NCI-H2107 (cell line): Measurements from ENCODE around the gene RPP30.

Experiments
- DNase-seq: peaks from one replicate; lab custom pipeline; 2025; lab: John Stamatoyannopoulos, UW

Gene RPP30

DNA sequence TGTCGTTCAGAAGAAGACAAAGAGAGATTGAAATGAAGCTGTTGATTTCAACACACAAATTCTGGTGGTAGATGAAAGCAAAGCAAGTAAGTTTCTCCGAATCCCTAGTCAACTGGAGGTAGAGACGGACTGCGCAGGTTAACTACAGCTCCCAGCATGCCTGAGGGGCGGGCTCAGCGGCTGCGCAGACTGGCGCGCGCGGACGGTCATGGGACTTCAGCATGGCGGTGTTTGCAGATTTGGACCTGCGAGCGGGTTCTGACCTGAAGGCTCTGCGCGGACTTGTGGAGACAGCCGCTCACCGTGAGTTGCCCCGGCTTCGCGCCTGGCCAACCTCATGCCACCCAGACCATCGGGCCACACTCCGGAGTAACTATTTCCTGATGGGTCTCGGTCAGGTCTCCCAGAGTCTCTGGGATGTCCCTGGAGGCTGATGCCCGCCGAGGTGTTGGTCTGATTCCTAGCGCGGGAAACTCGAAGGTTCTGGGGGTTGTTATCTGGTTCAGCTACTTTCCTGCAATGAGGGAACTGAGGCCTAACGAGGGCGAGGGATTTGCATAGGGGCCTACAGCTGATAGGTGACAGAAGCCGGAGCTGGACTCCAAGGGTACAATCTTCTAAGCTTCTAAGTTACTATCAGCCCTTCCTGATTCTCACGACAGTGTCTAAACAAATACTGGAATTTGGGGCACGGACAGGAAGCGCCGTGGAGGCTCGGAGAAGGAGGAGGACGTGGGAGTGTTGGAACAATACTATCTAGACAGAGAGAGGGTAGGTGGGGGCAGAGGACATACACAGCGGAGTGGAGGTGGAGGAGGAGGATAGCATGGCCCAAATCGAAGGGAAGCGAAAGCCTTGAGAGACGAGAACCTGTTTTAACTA, at the start of gene RPP30:
RPP30 (plus strand) TSS at position 209 of the 882 bp plus-strand sequence; CDS start at position 222, 13 bp downstream.
- no peak for DNase-seq

DNA sequence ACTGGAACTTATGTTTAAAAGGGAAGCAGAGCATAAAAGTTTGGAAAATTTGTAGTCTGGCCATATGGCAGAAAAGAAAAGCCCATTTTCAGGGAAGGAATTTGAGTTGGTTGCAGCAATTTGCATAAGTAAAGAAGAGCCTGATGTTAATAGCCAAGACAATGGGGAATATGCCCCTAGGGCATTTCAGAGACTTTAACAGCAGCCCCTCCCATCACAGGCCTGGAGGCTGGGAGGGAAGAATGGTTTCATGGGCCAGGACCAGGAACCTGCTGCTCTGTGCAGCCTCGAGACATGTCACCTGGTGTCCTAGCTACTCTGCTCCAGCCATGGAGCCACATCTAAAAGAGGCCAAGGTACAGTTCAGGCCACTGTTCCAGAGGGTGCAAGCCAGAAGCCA, 49.3 kb upstream of the RPP30 start:
- DNase-seq, result no peak

DNA sequence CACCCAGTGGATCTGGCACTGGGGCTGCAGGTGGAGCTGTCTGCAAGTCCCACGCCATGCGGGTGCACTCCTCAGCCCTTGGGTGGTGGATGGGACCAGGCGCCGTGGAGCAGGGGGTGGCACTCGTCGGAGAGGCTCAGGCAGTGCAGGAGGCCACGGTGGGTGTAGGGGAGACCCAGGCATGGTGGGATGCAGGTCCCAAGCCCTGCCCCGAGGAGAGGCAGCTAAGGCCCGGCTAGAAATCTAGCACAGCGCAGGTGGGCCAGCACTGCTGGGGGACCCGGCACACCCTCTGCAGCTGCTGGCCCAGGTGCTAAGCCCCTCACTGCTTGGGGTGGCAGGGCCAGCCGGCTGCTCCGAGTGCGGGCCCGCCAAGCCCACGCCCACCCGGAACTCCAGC, 39.7 kb upstream of the RPP30 start:
- DNase-seq, result no peak

DNA sequence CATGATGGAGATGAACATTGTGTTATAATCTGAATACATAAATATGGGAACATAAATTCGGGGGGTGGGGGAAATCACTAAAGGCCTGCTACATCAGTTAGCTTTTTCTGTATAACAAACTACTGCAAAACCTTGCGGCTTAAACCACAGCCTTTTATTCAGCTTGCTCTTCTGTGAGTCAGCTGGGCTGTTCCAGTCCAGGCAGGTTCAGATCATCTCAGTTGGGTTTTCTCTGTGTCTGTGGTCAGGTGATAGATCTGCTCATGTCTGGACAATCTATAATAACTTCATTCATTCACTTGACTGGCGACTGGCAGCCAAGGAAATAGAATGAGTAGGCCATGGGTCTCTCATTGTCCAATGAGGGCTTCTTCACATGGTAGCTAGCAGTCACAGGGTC, 37.4 kb upstream of the RPP30 start:
- DNase-seq, result no peak

DNA sequence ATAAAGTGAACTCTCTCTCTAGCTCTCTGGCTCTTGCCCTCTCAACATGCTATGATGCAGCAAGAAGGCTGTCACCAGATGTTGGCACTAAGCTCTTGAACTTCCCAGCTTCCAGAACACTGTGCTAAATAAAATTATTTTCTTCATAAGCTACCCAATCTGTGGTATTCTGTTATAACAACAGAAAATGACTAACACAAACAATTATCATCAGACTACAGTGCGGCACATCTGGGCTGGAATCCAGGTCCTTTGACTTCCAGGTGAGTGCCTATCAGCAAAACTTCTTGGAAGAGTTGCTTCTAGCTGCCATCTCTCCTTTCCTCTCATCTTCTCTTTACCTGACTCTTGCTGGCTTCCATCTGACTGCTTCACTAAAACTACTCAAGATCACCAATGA, 34.3 kb upstream of the RPP30 start:
- DNase-seq, result no peak

DNA sequence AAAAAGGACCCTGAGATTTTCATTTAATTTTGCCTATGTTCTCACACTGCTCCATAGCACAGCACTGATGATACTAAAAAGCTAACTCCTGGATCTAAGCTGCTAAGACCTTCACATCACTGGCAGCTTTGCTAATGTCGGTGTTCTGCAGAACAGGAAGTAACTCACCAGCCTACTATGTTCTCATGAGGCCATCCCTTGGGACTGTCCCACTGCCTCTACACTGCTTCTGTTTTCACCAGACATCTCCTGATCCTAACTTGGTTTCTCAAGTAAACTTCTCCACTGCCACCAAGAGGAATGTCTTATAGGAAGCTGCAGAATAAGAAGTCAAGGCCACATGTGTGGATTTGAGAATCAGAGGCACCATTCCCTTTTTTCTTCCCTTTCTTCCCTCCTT, 29.0 kb upstream of the RPP30 start:
- no peak for DNase-seq

DNA sequence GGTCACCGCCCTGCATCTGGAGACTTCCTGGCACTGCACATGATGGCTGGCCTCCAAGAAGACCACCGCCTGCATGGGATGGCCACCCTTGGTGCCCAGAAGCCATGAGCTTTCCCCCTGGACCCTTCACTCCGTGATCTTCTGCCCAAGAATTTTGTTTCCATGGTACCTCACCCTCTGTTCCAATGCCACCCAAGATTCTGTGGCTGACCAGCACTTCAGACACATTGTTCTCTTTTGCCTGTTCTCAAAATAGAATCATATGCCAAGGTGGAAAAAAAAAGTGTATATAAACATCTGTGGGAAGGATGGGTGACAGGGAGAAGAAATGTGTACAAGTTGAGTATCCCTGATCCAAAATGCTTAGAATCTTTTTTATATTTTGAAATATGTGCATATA, 26.0 kb upstream of the RPP30 start:
- DNase-seq, result no peak

DNA sequence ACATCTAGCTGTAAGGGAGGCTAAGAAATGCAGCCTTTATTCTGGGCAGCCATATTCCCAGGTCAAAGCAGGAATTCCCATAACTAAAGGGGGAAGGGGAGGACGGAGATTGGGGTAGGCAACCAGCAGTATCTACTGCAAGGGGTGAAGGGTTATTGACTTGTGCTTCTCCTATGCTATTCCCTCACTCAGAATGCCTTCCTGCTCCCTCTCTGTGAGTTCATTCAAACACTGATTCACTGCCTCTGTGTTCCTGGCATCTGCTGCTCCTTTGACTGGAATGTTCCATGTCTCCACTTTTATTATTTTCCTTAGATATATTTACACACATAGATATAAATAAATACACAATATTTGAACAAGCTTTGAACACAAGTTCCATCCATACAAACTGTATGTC, 25.0 kb upstream of the RPP30 start:
- no peak for DNase-seq

DNA sequence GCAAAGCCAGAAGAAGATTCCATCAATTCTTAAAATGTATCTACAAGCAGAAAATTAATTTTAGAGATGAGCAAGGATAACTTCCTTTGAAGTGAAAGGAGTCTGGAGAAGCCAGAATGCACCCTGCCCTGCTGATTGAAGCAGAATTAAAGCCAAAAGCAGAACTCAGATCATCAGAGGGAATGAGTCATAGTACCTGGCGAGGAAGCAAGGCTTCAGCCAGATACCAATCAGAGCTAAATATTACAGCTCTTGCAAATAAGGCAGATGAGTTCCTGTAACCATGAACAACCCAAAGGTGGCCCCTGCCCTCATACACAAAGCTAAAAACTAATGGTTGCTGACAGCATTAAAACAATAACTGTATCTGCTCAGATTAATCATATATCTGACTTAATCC, 24.3 kb upstream of the RPP30 start:
- no peak for DNase-seq

DNA sequence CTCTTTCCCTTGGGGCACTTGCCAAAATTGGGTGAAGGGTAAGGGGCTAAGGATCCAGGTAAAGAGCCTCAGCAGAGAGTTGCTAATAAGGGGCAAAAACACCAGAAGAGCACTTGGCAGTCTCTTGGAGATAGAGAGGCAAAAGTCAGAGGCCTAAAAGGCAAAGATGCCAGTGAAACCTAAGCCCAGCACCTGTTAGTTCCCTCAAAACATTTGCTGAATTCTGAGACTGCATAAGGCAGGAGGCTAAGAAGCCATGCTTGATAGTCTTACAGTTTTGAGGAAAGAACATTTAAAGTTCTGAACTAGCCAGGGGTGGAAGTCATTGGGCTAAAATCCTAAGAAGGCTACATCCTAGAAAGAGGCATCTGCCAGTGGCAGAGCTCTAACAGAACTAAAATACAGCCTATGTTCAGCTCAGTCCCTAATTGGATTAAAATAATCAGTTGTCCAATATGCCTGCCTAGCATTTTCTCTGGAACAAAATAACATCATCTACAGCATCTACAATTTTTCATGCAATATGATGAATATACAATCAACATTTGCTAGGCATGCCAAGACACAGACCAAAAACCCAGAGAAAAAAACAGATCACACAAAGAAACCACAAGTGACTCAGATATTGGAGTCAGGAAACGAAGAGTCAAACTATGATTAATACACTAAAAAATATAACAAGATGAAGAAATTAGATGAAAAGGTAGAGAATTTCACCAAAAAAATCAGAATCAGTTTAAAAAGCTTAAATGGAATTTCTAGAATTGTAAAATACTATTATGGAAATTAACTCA, 21.6 kb upstream of the RPP30 start:
- no peak for DNase-seq

DNA sequence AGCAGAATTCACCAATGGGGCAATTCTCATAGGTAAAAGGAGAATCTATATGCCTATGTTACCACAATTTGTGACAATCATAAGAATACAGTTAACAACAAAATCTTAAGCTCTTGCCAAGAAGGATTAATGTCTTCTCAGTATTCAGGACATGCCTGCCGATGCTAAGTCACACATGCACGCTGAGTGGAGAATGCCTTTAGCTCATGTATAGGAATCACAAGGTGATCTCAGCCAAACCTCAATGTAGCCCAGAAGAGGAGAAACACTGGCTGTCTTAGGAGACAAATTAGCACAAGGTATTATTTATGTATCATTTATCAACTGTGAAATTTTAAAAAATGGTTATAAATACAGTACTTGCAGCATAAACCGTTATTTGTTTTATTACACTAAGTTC, 16.6 kb upstream of the RPP30 start:
- no peak for DNase-seq

DNA sequence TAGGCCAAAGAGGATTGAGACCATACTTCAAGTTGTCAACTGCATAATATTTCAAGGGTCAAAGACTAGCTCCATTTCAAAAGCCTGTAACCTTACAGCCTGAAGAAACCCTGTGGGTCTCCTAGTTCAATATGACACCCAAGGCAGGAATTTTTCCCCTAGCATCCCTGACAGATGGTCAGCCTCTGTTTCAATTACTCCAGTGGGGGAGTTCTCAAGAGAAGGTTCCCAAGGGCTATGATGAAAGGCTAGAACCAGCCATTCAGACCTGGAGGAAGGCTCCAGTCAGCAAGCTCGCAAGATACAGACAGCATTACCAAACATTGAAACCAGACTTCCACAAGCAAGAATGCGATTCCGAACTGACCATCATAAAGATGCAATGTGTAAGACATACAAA, 15.5 kb upstream of the RPP30 start:
- no peak for DNase-seq

DNA sequence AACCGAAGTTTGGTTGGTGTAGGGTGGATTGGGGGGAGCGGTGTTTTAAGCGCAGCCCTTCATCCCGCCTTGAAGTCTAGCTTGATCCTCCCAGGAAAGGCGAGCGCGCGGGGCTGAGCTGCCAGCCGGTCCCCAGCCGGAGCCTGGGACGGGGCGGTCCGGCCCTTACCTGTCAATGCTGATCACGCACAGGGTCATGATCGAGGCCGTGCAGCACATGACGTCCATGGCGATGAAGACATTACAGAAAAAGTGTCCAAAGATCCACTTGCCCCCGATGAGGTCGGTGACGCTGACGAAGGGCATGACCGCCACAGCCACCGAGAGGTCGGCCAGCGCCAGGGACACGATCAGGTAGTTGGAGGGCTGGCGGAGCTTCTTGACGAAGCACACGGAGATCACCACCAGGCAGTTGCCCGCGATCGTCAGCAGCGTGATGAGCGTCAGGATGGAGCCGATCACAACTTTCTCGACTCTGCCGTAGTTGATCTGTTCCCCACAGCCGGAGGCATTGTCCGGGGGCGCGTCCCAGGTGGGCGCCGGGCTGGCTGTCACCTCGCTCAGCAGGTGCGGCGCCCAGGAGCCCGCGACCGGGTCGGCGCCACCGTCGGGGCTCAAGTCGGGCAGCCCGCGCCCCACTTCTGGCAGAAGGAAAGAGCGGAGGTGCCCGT, 14.7 kb upstream of the RPP30 start:
- DNase-seq, result no peak

DNA sequence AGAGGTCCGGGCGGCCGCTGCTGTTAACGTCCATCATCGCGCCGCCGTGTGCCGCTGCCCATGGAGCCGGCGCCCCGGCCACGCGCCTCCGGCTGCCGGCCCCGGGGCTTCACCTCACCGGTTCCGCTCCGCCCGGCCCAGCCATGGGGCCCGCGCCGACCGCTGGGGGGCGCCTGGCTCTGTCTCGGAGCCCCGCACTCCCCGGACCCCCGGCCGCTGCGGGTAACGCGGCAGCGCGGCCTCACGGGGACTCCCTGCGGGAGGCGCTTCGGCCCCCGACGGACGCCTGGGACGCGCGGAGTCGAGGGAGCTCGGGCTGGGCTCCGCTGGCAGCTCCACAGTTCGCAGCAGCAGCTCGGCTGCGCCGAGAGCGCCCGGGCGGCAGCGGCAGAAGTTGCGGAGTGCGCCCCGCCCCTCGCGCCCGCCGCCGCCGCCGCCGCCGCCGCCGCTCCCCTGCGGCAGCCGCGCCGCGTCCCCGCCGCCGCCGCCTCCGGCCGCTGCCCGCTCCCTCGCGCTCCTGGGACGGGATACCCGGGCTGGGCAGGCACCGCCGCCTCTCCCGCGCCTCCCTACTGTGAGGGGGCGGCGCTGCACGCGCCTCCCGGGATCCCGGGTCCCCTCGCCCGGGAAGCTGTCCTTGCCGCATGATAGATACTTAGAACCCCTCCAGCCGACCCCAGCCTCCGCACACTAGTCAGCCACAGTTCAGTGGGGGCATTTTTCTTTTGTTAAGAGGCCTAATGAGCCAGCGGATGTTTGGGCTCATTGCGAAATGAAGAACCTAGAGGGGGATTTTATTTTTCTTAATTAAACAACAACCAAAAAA, 13.9 kb upstream of the RPP30 start, which contains the start of gene HTR7:
HTR7 (minus strand) TSS at position 405 of the 826 bp plus-strand sequence; CDS start at position 37, 368 bp downstream.
- DNase-seq, result no peak

DNA sequence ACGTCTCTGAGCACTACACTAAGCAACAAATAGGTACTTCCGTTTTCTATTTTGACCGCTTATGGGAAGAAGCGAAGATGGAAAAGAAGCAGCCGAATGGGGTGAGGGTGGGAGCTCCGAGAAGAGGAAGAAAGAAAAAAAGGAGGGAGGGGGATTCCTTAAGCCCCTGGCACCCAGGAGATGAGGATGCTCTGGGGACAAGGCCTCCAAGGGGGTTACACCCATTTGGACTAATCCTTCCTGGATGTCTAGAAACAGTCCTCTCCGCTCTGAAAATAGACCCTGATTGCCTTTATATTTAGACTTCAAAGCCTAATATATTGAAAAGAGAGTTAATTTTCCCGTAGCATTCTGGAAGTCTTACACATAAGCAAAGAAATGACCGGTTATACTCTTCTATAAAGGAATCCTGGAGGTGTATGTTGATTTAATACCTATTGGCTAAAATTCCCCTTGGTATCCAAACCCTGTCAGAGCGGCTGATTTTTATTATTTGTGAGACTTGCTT, 13.3 kb upstream of the RPP30 start:
- no peak for DNase-seq

DNA sequence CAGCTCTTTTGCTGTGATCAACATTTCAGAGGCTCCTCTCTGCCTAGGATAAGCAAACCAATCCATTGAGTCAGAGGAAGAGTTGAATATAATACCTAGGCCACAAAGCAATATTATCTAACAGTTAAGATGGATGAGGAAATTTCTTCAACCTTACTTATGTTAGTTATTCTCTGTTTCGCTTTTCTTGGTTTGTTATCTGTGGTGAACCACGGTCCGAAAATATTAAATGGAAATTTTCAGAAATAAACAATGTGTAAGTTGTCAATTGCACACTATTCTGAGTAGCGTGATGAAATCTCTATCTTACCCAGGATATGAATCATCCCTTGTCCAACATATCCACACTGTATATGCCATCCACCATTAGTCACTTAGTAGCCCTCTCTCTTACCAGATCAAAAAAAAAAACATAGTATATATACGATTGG, 12.4 kb upstream of the RPP30 start:
- no peak for DNase-seq

DNA sequence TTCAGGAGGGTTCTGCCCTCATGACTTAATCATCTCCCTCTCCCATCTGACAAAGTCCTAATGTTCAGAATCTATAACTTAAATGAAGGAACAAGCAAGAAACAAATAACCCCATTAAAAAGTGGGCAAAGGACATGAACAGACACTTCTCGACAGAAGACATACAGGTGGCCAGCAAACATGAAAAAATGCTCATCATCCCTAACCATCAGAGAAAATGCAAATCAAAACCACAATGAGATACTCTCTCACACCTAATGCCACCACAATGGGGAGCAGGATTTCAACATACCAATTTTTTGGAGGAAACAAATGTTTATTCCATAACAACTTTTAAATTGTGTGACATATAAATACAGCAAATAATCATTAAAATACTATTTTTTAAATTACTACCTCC, 11.0 kb upstream of the RPP30 start:
- no peak for DNase-seq

DNA sequence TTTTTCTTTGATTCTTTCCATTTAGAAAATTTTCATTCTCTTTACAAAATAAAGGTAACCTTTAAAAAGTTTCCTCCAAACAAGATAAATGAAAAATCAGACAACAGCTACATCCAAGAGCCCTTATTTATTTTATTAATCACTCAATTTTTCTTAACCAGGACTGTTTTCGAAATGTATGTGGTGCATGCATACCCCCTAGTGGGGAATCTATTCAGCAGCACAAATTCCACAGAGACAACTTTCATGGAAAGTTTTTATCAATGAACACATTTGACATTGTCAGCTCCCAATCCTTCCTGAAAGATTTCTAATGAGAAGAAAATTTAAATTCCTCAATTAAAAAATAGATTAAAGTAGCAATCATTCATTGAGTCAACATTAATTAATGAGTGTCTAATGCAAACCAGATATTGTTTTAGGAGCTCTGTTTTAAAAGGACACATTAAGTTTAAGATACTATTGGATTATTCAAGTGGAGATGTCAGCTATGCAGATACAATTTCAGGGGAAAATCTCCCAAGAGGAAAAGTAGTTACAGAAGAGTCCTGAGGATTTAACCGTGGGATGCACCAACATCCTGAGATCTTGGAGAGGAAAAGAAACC, 8.8 kb upstream of the RPP30 start:
- DNase-seq, result no peak

DNA sequence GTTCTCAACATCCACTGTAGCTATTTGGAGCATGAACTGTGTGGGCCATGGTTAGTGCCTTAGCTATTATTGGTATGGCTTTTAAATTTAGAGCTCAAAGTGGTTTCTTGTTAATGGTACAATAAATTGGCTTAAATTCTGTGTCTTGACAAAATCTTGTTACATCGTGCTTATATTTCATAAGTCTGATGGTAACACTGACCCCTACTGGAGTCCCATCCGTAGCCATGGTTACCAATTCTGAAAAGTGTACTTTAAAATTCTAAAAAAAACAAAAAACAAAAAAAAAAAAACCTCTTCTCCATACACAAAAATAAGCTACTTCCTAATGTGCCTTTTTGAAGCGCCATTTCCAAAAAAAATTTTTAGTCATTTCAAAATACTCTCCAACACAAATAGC, 6.4 kb upstream of the RPP30 start:
- no peak for DNase-seq

DNA sequence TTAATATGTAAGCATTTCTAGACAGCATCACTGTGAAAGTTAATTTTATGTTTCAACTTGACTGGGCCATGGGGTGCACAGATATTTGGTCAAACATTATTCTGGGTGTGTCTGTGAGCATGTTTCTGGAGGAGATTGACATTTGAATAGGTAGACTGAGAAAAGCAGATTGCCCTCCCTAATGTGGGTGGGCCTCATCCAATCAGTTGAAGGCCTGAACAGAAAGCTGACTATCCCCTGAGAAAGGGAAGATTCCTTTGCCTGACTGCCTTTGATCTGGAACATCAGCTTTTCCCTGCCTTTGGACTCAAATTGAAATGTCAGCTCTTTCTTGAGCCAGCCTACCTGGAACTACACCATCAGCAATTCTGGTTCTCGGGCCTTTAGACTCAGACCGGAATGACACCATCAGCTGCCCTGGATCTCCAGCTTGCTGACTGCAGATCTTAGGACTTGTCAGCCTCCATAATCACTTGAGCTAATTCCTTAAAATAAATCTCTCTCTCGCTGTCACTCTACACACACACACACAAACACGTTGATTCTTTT, 5.7 kb upstream of the RPP30 start:
- no peak for DNase-seq

DNA sequence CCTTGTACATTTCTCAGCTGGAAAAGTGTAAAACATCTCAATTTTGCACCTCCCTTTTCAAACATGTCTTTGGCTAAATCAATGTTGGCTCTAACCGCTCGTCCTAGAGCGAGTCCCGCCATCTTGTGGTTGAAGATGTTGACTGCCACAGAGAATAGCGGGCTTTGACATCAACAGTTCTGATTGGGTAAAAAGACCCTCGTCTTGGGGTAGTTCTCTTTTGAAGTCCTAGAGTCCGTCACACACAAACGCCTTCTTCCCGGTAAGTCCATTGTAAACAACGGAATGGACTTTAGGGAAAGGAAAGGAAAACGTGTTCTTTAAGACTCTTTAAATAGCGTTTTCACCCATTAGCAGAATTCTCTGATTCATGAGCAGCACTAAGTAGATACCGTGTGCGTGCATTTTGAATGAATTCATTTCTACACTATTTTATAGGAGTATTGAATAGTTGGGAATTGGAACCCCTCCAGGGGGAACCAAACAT, 452 bp upstream of the RPP30 start:
- DNase-seq, result no peak
